ENCODE results near the gene SLC16A3.

DNA sequence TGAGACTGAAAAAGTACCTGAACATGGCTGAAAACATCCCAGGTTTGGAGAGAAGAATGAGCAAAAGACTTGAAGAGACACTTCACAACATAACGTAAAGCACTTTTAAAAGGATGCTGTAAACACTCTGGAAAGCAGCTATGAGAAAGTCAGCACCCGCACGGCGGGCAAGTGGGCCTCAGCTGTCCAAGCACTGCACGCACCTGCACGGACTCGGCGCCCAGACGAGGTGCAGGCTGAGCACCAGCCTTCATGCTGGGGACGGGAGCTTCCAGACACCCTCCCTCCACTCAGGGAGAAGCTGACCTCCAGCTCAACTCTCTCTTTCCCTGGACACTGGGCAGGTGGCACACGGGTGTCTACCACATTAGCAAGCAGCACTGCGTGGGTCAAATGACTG, 29.3 kb upstream of the SLC16A3 start:
- TF ChIP-seq BRCA1 (IDR thresholded peaks at IDR 0.05; ENCODE audit: low read depth, low read length) (no peak), CREB1 (IDR thresholded peaks at IDR 0.05; ENCODE audit: low read depth) (no peak)
